Esophagus squamous epithelium (tissue), 4 donors: Measurements from ENCODE around the gene PRR33.

Experiments used
- CTCF ChIP-seq, 6 experiments: fragments of 450-650 bp in 4 of 6; fragments of 200-600 bp in 2 of 6; sonication (generic) in 2 of 6; IDR thresholded peaks; one replicate each; pipeline ENCODE4 v1.5.1; 2016 to 2019; ENCODE audit warnings: antibody characterized with exemption in 6 of 6, mild to moderate bottlenecking in 4 of 6, moderate library complexity in 4 of 6
- POLR2A ChIP-seq, 4 donors: fragments of 450-650 bp; IDR thresholded peaks; one replicate each; pipeline ENCODE4 v1.6.1; 2017; ENCODE audit warnings: antibody characterized with exemption in 4 of 4, mild to moderate bottlenecking in 4 of 4, moderate library complexity in 3 of 4

- TF ChIP-seq POLR2A (IDR thresholded peaks at IDR 0.05) (no peak), CTCF (IDR thresholded peaks at IDR 0.05) (no peak)
Measured at GRCh38 chr11:1916986-1917522, 25.4 kb upstream of the PRR33 start.
